GM19395 (cell line): Measurements from ENCODE around the gene PDIA5.

Experiments
- ATAC-seq: cut with Tn5 transposase; IDR thresholded peaks from one replicate; pipeline ENCODE4 v1.9.1; 2021; ENCODE audit warnings: mild to moderate bottlenecking, moderate library complexity; ENCODE audit not compliant: unreplicated experiment

Gene PDIA5

DNA sequence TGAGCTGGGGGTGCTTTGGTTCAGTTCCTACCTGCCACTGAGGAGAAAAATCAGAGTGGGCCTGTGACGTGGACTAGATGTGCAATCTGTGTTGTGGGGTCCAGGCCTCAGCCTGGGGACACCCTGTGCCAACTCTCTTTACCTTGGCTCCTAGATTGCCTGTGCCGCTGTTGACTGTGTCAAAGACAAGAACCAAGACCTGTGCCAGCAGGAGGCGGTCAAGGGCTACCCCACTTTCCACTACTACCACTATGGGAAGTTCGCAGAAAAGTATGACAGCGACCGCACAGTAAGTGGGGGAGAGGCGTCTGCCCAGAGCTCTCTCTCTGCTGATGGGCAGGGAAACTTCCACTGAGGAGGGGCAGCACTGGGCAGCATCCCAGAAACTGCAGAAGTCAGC, 94.3 kb downstream of the PDIA5 start:
- no peak for ATAC-seq

DNA sequence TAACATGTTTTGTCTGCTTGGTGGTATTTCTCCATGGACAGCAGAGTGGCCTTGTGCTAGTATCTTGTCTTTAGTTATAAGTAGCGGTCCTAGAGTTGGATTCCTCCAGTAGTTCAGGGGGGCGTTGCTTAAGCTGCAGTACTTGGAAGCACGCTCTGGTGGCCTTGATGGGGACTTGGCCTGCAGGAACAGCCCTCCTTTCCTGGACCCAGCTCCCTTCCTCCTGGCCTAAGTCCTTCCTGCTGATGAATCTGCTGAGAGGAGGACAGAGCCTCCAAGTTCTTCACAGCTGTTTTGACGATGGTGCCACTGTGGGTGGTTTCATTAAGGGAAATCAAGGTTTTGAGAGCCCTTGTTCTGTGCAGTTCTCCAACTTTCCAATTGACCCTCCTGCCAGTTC, 96.3 kb downstream of the PDIA5 start:
- no peak for ATAC-seq

DNA sequence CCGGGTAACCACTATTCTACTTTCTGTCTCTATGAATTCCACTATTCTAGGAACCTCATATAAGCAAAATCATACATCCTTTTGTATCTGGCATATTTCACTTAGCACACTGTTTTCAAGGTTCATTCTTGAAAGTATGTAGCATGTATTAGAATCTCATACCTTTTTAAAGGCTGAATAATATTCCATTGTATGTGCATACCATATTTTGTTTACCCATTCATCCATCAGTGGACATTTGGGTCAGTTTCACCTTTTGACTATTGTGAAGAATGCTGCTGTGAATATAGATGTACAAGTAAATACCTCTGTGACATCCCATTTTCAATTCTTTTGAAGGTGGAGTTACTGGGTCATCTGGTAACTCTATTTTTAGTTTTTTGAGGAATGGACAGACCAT, 98.3 kb downstream of the PDIA5 start:
- no peak for ATAC-seq

DNA sequence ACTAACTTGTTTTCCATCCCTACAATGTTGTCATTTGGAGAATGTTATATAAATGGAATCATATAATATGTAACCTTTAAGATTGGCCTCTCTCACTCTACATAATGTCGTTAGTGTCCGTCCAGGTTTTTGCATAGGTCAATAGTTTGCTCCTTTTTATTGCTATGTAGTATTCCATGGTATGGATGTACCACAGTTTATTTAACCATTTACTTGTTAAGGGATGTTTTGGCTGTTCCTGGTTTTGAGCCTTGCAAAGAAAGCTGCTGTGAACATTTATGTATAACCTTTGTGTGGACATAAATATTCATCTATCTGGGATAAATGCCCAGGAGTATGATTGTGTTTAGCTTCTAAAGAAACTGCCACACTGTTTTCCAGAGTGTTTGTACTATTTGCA, 100.9 kb downstream of the PDIA5 start:
- no peak for ATAC-seq

DNA sequence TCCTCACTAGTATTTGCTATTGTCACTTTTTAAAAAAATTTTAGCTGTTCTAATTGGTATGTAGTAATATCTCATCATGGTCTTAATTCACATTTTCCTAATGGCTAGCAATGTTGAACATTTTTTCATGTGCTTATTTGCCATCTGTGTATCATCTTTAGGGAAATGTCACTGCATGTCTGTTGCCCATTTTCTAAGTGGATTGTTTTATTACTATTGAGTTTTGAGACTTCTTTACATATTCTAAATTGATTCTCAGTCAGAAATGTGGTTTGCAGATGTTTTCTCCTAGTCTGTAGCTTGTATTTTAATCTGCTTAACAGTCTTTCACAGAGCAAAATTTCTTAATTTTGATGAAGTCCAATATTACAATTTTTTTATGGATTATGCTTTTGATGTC, 101.3 kb downstream of the PDIA5 start:
- ATAC-seq = no peak

DNA sequence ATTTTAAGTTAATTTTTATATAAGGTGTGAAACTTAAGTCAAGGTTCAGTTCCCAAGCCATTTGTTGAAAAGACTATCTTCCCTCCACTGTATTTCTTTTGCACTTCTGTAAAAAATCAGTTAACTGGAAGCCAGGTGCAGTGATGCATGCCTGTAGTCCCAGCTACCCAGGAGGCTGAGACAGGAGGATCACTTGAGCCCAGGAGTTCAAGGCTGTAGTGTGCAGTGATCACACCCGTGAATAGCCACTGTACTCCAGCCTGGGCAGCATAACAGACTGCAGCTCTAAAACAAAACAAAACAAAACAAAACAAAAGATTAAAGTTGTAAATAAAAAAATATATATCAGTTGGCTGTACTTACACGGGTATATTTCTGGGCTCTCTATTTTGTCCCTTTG, 101.8 kb downstream of the PDIA5 start:
- no peak for ATAC-seq

DNA sequence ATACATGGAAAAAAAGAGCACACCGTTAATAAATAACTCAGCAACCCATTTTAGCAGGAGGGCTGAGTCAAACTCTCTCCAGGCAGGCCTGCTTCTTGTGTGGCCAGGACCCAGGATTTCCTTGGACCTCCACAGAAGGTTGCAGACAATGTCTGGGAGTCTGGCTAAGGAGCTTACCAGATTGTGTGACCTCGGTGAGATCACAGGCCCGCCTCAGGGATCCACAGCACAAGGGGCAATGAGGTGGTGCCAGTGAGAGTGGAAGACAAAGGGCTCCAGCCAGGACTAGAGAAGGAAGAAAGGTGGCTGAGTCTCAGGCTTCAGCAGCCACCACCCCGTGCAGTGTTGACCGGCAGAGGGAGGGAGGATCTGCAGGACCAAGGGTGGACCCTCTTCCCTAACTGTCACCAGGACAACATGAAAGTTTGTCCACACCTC, 102.7 kb downstream of the PDIA5 start:
- ATAC-seq = no peak

DNA sequence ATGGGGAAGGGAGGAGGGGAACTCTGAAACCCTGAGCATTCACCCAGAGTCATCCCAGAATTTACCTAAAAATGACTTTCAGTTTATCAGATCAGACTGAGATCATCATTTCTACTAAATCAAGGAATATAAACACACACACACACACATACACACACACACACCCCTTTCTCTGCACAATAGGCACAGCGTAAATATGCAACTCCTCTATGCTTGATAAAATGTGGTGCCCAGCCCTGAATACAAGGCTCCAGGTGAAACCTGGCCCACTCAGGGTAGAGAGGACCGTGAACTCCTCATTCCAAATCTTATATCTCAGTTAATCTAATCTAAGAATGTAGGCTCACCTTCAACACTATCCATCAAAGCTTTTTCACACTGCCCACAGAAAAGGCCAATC, 103.1 kb downstream of the PDIA5 start:
- no peak for ATAC-seq

DNA sequence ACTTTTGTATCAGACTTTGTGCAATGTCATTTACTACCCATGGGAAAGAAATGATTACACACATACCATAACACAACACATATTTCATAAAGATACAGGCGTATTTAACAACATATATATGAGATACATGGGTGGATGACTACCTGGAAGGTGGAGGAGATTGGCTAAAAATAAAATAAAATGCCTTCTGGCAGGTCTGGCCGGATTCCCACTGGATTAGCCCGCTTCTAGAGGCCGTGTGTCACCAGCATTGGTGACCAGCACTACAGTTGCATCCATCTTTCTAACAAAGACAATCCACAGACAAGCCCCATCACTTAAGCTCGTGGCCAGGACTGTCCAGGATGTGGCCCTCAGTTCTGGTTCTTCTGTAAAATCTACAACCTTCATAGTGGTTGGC, 114.0 kb downstream of the PDIA5 start:
- no peak for ATAC-seq

DNA sequence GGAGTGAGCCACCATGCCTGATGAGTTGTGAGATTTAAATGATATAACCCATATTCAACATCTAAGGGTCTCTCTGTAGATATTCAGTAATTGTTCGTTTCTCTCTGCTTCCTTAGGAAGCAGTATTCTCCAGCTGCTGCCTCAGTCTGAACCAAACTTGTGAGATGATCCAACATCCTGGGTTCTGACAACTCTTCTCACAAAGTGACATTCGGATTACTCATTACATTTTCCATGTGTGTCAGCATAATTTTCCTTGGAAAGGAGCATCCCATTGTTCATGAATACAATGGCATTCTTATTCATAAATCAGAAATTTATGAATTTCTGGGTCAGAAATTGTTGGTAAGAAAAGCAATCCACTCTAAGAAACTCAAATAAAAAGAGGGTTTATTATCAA, 119.9 kb downstream of the PDIA5 start:
- ATAC-seq = no peak

DNA sequence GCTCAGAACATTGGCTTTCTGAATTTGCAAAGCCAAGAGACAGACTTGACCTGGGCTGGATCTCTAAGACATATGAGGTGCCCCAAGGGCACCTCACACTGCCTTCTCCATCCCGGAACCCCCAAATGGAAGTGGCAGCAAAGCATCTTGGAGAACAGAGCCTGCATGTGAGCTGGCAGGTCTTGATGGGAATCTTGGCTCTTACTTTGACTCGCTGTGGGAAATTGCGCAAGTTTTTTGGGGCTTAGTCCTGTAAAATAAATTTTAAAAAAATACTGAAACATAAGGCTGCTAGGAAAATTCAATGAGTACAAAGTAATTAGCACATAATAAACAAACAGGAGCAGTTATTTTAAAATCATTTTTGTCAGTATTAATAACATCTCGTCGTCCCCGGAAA, 121.2 kb downstream of the PDIA5 start:
- ATAC-seq = no peak

DNA sequence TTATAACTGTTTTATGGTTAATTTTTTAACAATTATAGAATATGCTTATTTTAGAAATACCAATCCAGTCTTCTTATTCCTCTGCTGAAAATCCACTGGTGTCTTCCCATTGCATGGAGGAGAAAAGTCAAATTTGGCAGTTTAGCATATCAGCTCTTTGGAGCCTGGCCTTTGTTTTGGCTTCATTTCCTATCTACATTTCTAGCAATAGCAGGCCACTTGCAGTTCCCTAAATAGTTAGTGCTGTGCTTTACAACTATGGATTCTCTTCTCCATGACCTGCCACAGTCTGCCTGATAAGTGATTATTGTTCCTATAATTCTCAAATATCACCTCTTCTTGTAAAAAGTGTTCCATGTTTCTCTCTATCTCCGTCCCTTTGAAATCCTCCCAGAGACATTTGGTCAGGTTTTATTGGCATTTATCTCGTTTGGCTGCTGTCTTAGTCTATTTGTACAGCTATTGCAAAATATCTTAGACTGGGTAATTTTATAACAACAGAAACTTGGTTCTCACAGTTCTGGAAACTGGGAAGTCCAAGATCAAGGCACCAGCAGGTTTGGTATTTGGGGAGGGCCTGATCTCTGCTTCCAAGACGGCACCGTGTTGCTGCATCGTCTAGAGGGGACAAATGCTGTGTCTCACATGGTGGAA, 126.8 kb downstream of the PDIA5 start:
- no peak for ATAC-seq

DNA sequence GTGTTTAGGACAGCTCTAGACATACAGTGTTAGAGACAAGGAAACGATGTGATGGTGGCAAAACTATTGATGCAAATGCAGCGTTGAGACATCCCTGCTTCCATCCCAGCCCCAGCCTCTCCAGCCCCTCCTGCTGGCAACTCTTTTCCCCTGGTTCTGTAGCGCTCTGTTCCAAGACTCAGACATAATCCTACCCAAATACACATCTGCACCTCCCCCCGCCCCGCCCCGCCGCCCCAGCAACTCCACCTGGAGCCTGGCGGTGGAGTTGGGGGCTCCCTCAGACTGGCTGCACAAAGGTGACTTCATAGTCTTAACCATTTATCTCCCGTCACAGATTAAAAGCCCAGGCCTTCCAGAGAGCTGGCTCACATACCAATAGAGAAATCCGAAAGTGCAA, 127.7 kb downstream of the PDIA5 start:
- no peak for ATAC-seq

DNA sequence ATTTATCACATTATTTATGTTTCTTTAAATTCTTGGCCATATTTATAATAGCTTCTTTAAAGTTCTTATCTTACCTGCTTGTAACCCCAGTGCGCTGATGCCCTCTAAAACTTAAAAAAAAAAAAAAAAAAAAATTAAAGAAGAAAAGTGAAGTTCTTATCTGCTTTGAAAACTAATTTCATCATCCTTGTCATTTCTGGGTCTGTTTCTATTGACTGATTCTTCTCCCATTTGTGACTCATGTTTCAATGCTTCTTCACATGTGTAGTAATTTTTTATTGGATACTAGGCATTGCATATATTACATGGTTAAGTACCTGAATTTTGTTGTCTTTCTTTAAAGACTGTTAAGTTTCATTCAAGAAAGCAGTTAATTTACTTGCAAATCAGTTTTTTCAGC, 131.5 kb downstream of the PDIA5 start:
- ATAC-seq = no peak

DNA sequence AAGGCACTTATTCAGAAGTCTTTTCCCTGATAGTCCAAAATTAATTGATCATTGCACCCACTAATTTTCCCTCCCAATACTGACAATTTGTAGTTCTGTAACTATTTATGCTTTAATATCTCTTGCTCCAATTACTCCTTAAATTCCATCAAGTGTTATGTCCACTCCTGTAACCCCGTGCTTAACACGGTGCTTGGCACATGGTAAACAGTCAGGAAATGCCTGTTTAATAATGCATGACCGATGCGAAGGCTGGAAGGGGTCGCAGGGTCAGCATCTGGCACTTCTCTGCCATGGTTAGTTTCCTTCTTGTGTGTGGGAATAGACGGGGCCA, 134.4 kb downstream of the PDIA5 start:
- ATAC-seq = no peak

DNA sequence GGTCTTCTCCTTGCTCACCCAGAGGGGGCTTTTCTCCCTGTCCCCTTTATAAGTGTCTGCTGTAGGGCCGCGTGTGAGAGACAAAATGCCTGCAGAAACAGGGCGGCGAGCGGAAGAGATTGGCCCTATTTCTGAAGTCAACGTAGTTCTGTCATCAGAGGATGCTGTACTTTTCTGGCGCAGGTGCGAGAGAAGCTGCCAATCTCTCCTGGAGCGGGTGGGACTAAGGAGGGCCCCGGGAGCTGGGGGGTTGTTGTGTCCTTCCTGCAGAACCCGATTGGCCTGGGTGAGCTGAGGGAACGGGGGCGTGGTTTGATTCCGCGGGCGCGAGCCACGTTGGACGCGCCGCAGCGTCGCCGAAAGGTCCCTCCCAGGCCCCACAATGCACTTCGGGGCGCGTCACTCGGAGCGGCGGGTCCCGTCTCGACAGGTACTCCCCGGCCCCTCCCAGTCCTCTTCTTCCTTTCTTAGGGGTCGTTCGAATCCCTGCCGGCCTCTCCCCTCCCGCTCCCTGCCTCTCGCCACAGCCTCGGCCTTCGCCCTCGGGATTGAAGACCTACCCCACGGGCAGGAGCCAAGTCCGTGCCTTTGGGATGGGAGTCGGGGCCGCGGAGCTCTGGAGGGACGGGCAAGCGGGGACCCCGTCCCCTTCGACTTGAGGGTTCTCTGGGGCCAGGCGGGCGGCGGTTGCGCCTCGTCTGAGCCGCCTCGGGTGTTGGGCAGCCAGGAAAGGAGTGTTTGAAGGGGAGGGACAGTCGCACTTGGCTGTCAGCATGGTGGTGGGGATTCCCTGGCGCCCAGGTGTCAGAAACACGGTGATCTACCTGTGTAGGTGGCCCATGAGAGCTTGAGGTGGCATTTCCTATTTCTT, 135.0 kb downstream of the PDIA5 start, which contains the start of gene SEC22A:
TSS of gene SEC22A (plus strand) at position 387 of the 871 bp plus-strand sequence. CDS start 7,275 bp downstream, outside the sequence.
- peak; percentile 99 for ATAC-seq

DNA sequence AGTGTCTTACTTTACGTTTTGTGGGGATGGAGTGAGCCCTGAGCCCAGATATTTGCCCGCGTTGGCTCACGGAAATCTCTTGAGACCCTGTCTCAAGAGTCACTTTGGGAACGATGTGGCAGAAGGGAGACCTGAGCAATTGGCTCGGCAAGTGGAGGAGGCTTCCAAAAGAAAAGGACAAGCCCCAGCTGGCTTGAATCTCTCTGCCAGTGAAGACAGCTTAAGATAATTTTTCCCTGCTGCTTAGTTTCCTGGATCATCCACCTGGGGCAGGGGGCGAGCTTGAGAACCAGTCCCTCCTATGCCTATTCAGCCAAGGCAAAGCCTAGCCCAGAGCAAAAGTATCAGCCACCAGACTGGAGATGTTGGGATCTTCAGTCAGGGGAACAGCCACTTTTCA, 135.6 kb downstream of the PDIA5 start:
- ATAC-seq = no peak
